Measurements from ENCODE around the gene CFAP74. TPM values are rescaled to one million over a fixed set of nuclear protein-coding genes. Genes with fewer than 3 reads are reported as not detected.

CFAP74 gene
- total and polyA plus RNA-seq, 2 donors (not counting 3 experiments of a cell fraction or from before 2014, with no cell fraction given): not detected

DNA sequence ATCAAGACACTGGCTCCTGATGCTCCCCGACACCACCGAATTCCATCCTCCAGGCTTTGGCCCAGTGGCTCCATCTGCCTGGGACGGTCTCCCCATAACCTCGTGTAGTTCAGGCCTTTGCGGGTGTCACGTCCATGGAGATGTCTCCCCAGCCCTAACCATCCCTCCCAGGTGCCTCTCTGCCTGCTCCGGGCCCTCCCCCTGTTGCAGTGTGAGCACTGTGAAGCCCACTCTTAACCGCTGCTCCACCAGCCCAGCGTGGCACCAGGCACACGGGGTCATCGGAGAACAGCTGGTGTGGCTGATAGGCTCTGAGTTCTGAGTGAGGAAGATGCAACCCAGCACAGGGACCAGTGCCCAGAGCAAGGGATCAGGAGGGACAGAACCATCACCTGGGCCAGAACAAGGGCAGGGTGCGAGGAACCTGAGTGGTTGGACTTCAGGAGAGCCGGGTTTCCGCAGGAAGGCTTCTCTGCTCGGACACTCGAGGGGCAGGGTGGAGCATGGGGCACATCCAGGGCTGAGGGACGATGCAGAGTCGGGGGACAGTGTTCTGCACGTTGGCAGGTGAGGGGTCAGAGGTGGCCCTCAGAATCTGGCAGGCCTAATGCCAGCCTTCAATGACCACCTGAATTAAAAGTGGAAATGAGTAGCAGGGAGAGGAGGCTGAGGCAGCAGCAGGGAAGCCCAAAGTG is 110.1 kb downstream of the CFAP74 start:
- Histone ChIP-seq H4K20me1 (replicated peaks; ENCODE audit: control insufficient read depth, extremely low read depth, insufficient read depth, low read length) (peaks cover 3% of the 10 kb centered on the region), H3K27me3 (ENCODE audit: control insufficient read depth in 2 of 2, insufficient read depth in 2 of 2, low read length in 2 of 2) (no peaks in the 10 kb centered on the region), H3K36me3 (ENCODE audit: control insufficient read depth in 2 of 2, extremely low read depth in 1 of 2, insufficient read depth in 2 of 2, low read length in 2 of 2) (no peaks in the 10 kb centered on the region), H3K9ac (replicated peaks; ENCODE audit: extremely low read depth, insufficient read depth, low read length) (no peak overlapping the region), H3K27ac (ENCODE audit: insufficient read depth, low read depth, low read length) (no peak overlapping the region), H3K4me3 (replicated peaks in 1 of 3; ENCODE audit: insufficient read depth in 1 of 3, low read depth in 1 of 3, low read length in 3 of 3) (no peak overlapping the region), H3K4me1 (ENCODE audit: control insufficient read depth, extremely low read depth, insufficient read depth, low read length) (peaks cover 12% of the 10 kb centered on the region), H3K4me2 (ENCODE audit: insufficient read depth, low read length) (no peak overlapping the region), H2AFZ (ENCODE audit: low read depth, low read length) (no peak overlapping the region), H3K9me3 (replicated peaks; ENCODE audit: control insufficient read depth, insufficient read depth, low read length) (no peaks in the 10 kb centered on the region), H3K79me2 (ENCODE audit: control insufficient read depth, insufficient read depth, low read length) (peaks cover 20% of the 10 kb centered on the region), H3K9me1 (replicated peaks; ENCODE audit: control insufficient read depth, extremely low read depth, insufficient read depth, low read length) (no peaks in the 10 kb centered on the region)
- no TSS peak for BruUV-seq (replicated peaks)
- DNase-seq (ENCODE audit: low read depth, low spot score) (no peak), FAIRE-seq (no peak)
- ChIA-PET POLR2A (no interaction called here), CTCF (no interaction called here)
- intact Hi-C loops (cut with micrococcal nuclease) (no loop called here), dilution Hi-C loops (cut with MboI; ENCODE audit: extremely low pct_ligation_motif_present, low sequenced_read_pairs) (no loop called here)
- TF ChIP-seq GATA2 (IDR thresholded peaks at IDR 0.05; ENCODE audit: insufficient read depth, insufficient read length, low read depth, low read length): no peak
- TF ChIP-seq POLR2AphosphoS5 (IDR thresholded peaks at IDR 0.05; ENCODE audit: insufficient read depth, low read depth, low read length): no peak

- TF ChIP-seq, protein P1, sequence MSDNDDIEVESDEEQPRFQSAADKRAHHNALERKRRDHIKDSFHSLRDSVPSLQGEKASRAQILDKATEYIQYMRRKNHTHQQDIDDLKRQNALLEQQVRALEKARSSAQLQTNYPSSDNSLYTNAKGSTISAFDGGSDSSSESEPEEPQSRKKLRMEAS (IDR thresholded peaks at IDR 0.05; ENCODE audit: insufficient read depth, insufficient read length): no peak
- H3K27me3 ChIP-seq (ENCODE audit: control insufficient read depth in 2 of 2, insufficient read depth in 2 of 2, low read length in 2 of 2): no peaks in the 10 kb centered on the region
- H3K9me3 ChIP-seq (replicated peaks; ENCODE audit: control insufficient read depth, insufficient read depth, low read length): no peaks in the 10 kb centered on the region
- peaks cover 19% of the 10 kb centered on the region for H3K4me1 ChIP-seq (ENCODE audit: control insufficient read depth, extremely low read depth, insufficient read depth, low read length)
- no peaks in the 10 kb centered on the region for H3K36me3 ChIP-seq (ENCODE audit: control insufficient read depth in 2 of 2, extremely low read depth in 1 of 2, insufficient read depth in 2 of 2, low read length in 2 of 2)
- H2AFZ ChIP-seq (ENCODE audit: low read depth, low read length): no peak overlapping the region
- peaks cover 27% of the 10 kb centered on the region for H3K79me2 ChIP-seq (ENCODE audit: control insufficient read depth, insufficient read depth, low read length)
- DNase-seq (ENCODE audit: low read depth, low spot score): no peak
- CTCF ChIA-PET: interaction anchor here (1.6 kb wide), 1 partner anchor 13 kb away, joined by 12 read pairs; no protein-coding TSS in a partner anchor
- intact Hi-C loops (cut with micrococcal nuclease): no loop called here
- no peak overlapping the region for H3K4me3 ChIP-seq (replicated peaks in 1 of 3; ENCODE audit: insufficient read depth in 1 of 3, low read depth in 1 of 3, low read length in 3 of 3)
- peaks cover 6% of the 10 kb centered on the region for H4K20me1 ChIP-seq (replicated peaks; ENCODE audit: control insufficient read depth, extremely low read depth, insufficient read depth, low read length)
- H3K4me2 ChIP-seq (ENCODE audit: insufficient read depth, low read length): no peak overlapping the region
- H3K27ac ChIP-seq (ENCODE audit: insufficient read depth, low read depth, low read length): no peak overlapping the region
- no TSS peak for BruUV-seq (replicated peaks)
- dilution Hi-C loops (cut with MboI; ENCODE audit: extremely low pct_ligation_motif_present, low sequenced_read_pairs): no loop called here
- no peak for FAIRE-seq
- no peaks in the 10 kb centered on the region for H3K9me1 ChIP-seq (replicated peaks; ENCODE audit: control insufficient read depth, extremely low read depth, insufficient read depth, low read length)
- no peak overlapping the region for H3K9ac ChIP-seq (replicated peaks; ENCODE audit: extremely low read depth, insufficient read depth, low read length)
- POLR2A ChIA-PET: no interaction called here
Measured at GRCh38 chr1:1892763-1893120, 110.8 kb downstream of the CFAP74 start.

Data from endothelial cell of umbilical vein (primary cell).